ENCODE measurements around the gene ELL2.

The ELL2 gene

GRCh38 chr5:95861864-95862561, 99.6 kb downstream of the ELL2 start:
- H3K4me3 ChIP-seq (ENCODE audit: control insufficient read depth, low read depth, low read length): no peak overlapping the region
- DNase-seq (ENCODE audit: low read depth): peak; percentile 79
- TF ChIP-seq CTCF (conservative IDR thresholded peaks at IDR 0.05; ENCODE audit: control insufficient read depth, insufficient read depth, low read depth, low read length): peak; percentile 16

- no peak for TF ChIP-seq CTCF (conservative IDR thresholded peaks at IDR 0.05; ENCODE audit: control insufficient read depth, insufficient read depth, low read depth, low read length)
- DNase-seq (ENCODE audit: low read depth): peak; percentile 99
- H3K4me3 ChIP-seq (ENCODE audit: control insufficient read depth, low read depth, low read length): no peak overlapping the region
Observed at GRCh38 chr5:95861221-95861863, 100.3 kb downstream of the ELL2 start.

- no peak for TF ChIP-seq CTCF (conservative IDR thresholded peaks at IDR 0.05; ENCODE audit: control insufficient read depth, insufficient read depth, low read depth, low read length)
Observed at GRCh38 chr5:95859661-95860060, 102.0 kb downstream of the ELL2 start.

GRCh38 chr5:95858661-95859595, 102.7 kb downstream of the ELL2 start:
- H3K4me3 ChIP-seq (ENCODE audit: control insufficient read depth, low read depth, low read length): peak overlapping the region; percentile 31
- peak; percentile 92 for TF ChIP-seq CTCF (conservative IDR thresholded peaks at IDR 0.05; ENCODE audit: control insufficient read depth, insufficient read depth, low read depth, low read length)
- peak; percentile 100 for DNase-seq (ENCODE audit: low read depth)

More at GRCh38 chr5:95859661-95860060, 102.0 kb downstream of the ELL2 start:
- no peak overlapping the region for H3K4me3 ChIP-seq (ENCODE audit: control insufficient read depth, low read depth, low read length)
- peak; percentile 30 for DNase-seq (ENCODE audit: low read depth)

- H3K4me3 ChIP-seq (ENCODE audit: control insufficient read depth, low read depth, low read length): no peak overlapping the region
- no peak for TF ChIP-seq CTCF (conservative IDR thresholded peaks at IDR 0.05; ENCODE audit: control insufficient read depth, insufficient read depth, low read depth, low read length)
- DNase-seq (ENCODE audit: low read depth): peak; percentile 97
Observed at GRCh38 chr5:95858023-95858461, 103.6 kb downstream of the ELL2 start.

- TF ChIP-seq CTCF (conservative IDR thresholded peaks at IDR 0.05; ENCODE audit: control insufficient read depth, insufficient read depth, low read depth, low read length): no peak
- DNase-seq (ENCODE audit: low read depth): peak; percentile 97
- no peak overlapping the region for H3K4me3 ChIP-seq (ENCODE audit: control insufficient read depth, low read depth, low read length)
Observed at GRCh38 chr5:95857185-95857945, 104.3 kb downstream of the ELL2 start.

Data from fibroblast of mammary gland (primary cell).